ENCODE results near the gene ELP5. TPM values are rescaled to one million over a fixed set of nuclear protein-coding genes. Genes with fewer than 3 reads are reported as not detected.
"Not testable (repeated sequence)": the region's sequence is repeated elsewhere in the genome, so short reads cannot be mapped to it uniquely, and the experiment has no call there.

Gene ELP5
- total and polyA plus RNA-seq, 2 donors from 2014 or later: 41.9 to 110 TPM

- intact Hi-C loops (cut with DNase I): no loop called here
- peak within 1 kb of the TSS; percentile 89 to 100 (median 97) for H3K9ac ChIP-seq (ENCODE audit: low read length in 3 of 3)
- no peak for FAIRE-seq
- H3K9me3 ChIP-seq (ENCODE audit: control insufficient read depth in 2 of 3, insufficient read depth in 1 of 3, low read length in 3 of 3): no peaks in the 10 kb centered on the region
- peaks cover 10 to 26% (median 20%) of the 10 kb centered on the region in 3 donors for H3K4me1 ChIP-seq (ENCODE audit: control insufficient read depth in 2 of 3, insufficient read depth in 2 of 3, low read depth in 1 of 3, low read length in 3 of 3)
- H3K27ac ChIP-seq (ENCODE audit: low read depth in 2 of 2, low read length in 2 of 2): peak within 1 kb of the TSS; percentile 97 to 99
- peaks cover 14 to 26% (median 22%) of the 10 kb centered on the region in 3 donors for H3K36me3 ChIP-seq (ENCODE audit: control insufficient read depth in 2 of 3, insufficient read depth in 3 of 3, low read length in 3 of 3)
- TF ChIP-seq CTCF (IDR thresholded peaks at IDR 0.05; ENCODE audit: borderline replicate concordance, extremely low read depth, insufficient read depth): no peak
- peak within 1 kb of the TSS; percentile 86 to 99 (median 99) for H3K4me3 ChIP-seq (ENCODE audit: low read length in 3 of 3)
- peak; percentile 96 to 98 (median 97) for DNase-seq
- H3K27me3 ChIP-seq (ENCODE audit: control insufficient read depth, insufficient read depth, low read length): no peaks in the 10 kb centered on the region
Observed at GRCh38 chr17:7241783-7242716, 10.0 kb upstream of the ELP5 start, which contains the start of gene GABARAP. Gene GABARAP, minus strand, starts transcription at chr17:7242449. Its CDS starts 119 bp downstream, at chr17:7242330.

- H3K27ac ChIP-seq (ENCODE audit: low read depth in 2 of 2, low read length in 2 of 2): peak overlapping the region; percentile 97 to 99
- TF ChIP-seq CTCF (IDR thresholded peaks at IDR 0.05; ENCODE audit: borderline replicate concordance, extremely low read depth, insufficient read depth): no peak
- H3K9ac ChIP-seq (ENCODE audit: low read length in 3 of 3): peak overlapping the region; percentile 71 to 97 (median 89)
- H3K36me3 ChIP-seq (ENCODE audit: control insufficient read depth in 2 of 3, insufficient read depth in 3 of 3, low read length in 3 of 3): peaks cover 14 to 26% (median 22%) of the 10 kb centered on the region in 3 donors
- no peaks in the 10 kb centered on the region for H3K9me3 ChIP-seq (ENCODE audit: control insufficient read depth in 2 of 3, insufficient read depth in 1 of 3, low read length in 3 of 3)
- peak; percentile 96 to 99 (median 98) for DNase-seq
- intact Hi-C loops (cut with DNase I): no loop called here
- H3K4me3 ChIP-seq (ENCODE audit: low read length in 3 of 3): peak overlapping the region; percentile 71 to 99 (median 86)
- H3K27me3 ChIP-seq (ENCODE audit: control insufficient read depth, insufficient read depth, low read length): no peaks in the 10 kb centered on the region
- H3K4me1 ChIP-seq (ENCODE audit: control insufficient read depth in 2 of 3, insufficient read depth in 2 of 3, low read depth in 1 of 3, low read length in 3 of 3): peaks cover 7 to 23% (median 20%) of the 10 kb centered on the region in 3 donors
- FAIRE-seq: no peak
Observed at GRCh38 chr17:7242717-7243452, 9.1 kb upstream of the ELP5 start.

GRCh38 chr17:7243453-7243729, 8.6 kb upstream of the ELP5 start:
- peak overlapping the region; percentile 71 to 99 (median 86) for H3K4me3 ChIP-seq (ENCODE audit: low read length in 3 of 3)
- no peak for DNase-seq

GRCh38 chr17:7243838-7244237, 8.2 kb upstream of the ELP5 start:
- Histone ChIP-seq H3K4me3 (ENCODE audit: low read length in 3 of 3) (peak overlapping the region in 1 of 3 donors; percentile 86), H3K36me3 (ENCODE audit: control insufficient read depth in 2 of 3, insufficient read depth in 3 of 3, low read length in 3 of 3) (peaks cover 14 to 26% (median 22%) of the 10 kb centered on the region in 3 donors), H3K9ac (ENCODE audit: low read length in 3 of 3) (peak overlapping the region in 1 of 3 donors; percentile 89), H3K4me1 (ENCODE audit: control insufficient read depth in 2 of 3, insufficient read depth in 2 of 3, low read depth in 1 of 3, low read length in 3 of 3) (peaks cover 7 to 26% (median 20%) of the 10 kb centered on the region in 3 donors)
- H3K9me3 ChIP-seq (ENCODE audit: control insufficient read depth in 2 of 3, insufficient read depth in 1 of 3, low read length in 3 of 3); H3K27ac ChIP-seq (ENCODE audit: low read depth in 2 of 2, low read length in 2 of 2); intact Hi-C loops (cut with DNase I); FAIRE-seq; H3K27me3 ChIP-seq (ENCODE audit: control insufficient read depth, insufficient read depth, low read length): not testable (repeated sequence)
- DNase-seq: peak in 1 of 5 donors; percentile 55

More at GRCh38 chr17:7243453-7243729, 8.6 kb upstream of the ELP5 start:
- peaks cover 7 to 23% (median 20%) of the 10 kb centered on the region in 3 donors for H3K4me1 ChIP-seq (ENCODE audit: control insufficient read depth in 2 of 3, insufficient read depth in 2 of 3, low read depth in 1 of 3, low read length in 3 of 3)
- intact Hi-C loops (cut with DNase I): no loop called here
- peaks cover 14 to 26% (median 22%) of the 10 kb centered on the region in 3 donors for H3K36me3 ChIP-seq (ENCODE audit: control insufficient read depth in 2 of 3, insufficient read depth in 3 of 3, low read length in 3 of 3)
- FAIRE-seq: no peak
- peak overlapping the region; percentile 97 to 99 for H3K27ac ChIP-seq (ENCODE audit: low read depth in 2 of 2, low read length in 2 of 2)
- H3K9ac ChIP-seq (ENCODE audit: low read length in 3 of 3): peak overlapping the region; percentile 71 to 97 (median 89)
- no peak for TF ChIP-seq CTCF (IDR thresholded peaks at IDR 0.05; ENCODE audit: borderline replicate concordance, extremely low read depth, insufficient read depth)
- H3K27me3 ChIP-seq (ENCODE audit: control insufficient read depth, insufficient read depth, low read length): no peaks in the 10 kb centered on the region
- H3K9me3 ChIP-seq (ENCODE audit: control insufficient read depth in 2 of 3, insufficient read depth in 1 of 3, low read length in 3 of 3): no peaks in the 10 kb centered on the region
